Panc1 (cell line): ENCODE measurements around the gene PPM1M. TPM values are rescaled to one million over a fixed set of nuclear protein-coding genes. Genes with fewer than 3 reads are reported as not detected.

Source experiments
- ATAC-seq: fragments of 200-7000 bp; cut with Tn5 transposase; 2 replicates; pipeline ENCODE4 v1.9.1; 2020; ENCODE audit warnings: mild to moderate bottlenecking, moderate library complexity
- BruUV-seq: library from RNA; stranded (reverse); fragments of 400-500 nt; replicated peaks from 2 replicates; lab custom pipeline; 2021; lab: Mats Ljungman, UMichigan
- CTCF ChIA-PET: fragments of 300-600 bp; sonication (Branson Sonifier 250); formaldehyde crosslinking; loops from one replicate; lab custom pipeline; 2022; ENCODE audit warnings: antibody characterized with exemption; lab: Charles Lee
- POLR2A ChIA-PET: fragments of 300-600 bp; sonication (Branson Sonifier 250); formaldehyde crosslinking; loops from one replicate; lab custom pipeline; 2022; ENCODE audit warnings: antibody characterized with exemption; lab: Charles Lee
- DNase-seq: peaks from one replicate; pipeline ENCODE4 v3.0.0-alpha.2; 2010; ENCODE audit warnings: low read depth, low spot score
- H3K27ac ChIP-seq: 2 replicates; pipeline ENCODE4 v1.5.1; 2011; ENCODE audit warnings: mild to moderate bottlenecking, low read length, inconsistent platforms
- H3K27me3 ChIP-seq: fragments of 200-500 bp; sonication (Bioruptor generic); 2 replicates; pipeline ENCODE4 v1.6.0; 2014; ENCODE audit warnings: low read length, inconsistent platforms; ENCODE audit not compliant: control insufficient read depth, insufficient read depth
- H3K36me3 ChIP-seq: fragments of 200-500 bp; sonication (Bioruptor generic); 2 replicates; pipeline ENCODE4 v1.5.1; 2014; ENCODE audit warnings: inconsistent platforms, mild to moderate bottlenecking, low read length, moderate library complexity; ENCODE audit not compliant: control insufficient read depth, insufficient read depth
- H3K4me1 ChIP-seq: 2 replicates; pipeline ENCODE4 v1.5.1; 2011; ENCODE audit warnings: inconsistent platforms, mild to moderate bottlenecking, low read length, moderate library complexity; ENCODE audit not compliant: control insufficient read depth, insufficient read depth
- H3K4me3 ChIP-seq, 2 experiments: 2 replicates each; pipeline ENCODE4 v1.5.1; 2011 to 2012; ENCODE audit warnings: low read depth in 2 of 2, low read length in 2 of 2, mild to moderate bottlenecking in 2 of 2, inconsistent platforms in 1 of 2, moderate library complexity in 1 of 2
- H3K9me3 ChIP-seq: fragments of 200-500 bp; sonication (Bioruptor generic); 2 replicates; pipeline ENCODE4 v1.5.1; 2014; ENCODE audit warnings: low read depth, mild to moderate bottlenecking, inconsistent platforms, low read length, moderate library complexity; ENCODE audit not compliant: control insufficient read depth, insufficient read depth
- POLR2AphosphoS5 ChIP-seq: IDR thresholded peaks from 2 replicates; pipeline ENCODE4 v1.6.1; 2012; ENCODE audit warnings: mild to moderate bottlenecking, low read depth, low read length, moderate library complexity
- SIN3A ChIP-seq: IDR thresholded peaks from 2 replicates; pipeline ENCODE4 v1.6.1; 2012; ENCODE audit warnings: low read depth, mild to moderate bottlenecking, low read length, moderate library complexity, borderline replicate concordance; ENCODE audit not compliant: insufficient read depth
- TCF7L2 ChIP-seq: IDR thresholded peaks from 2 replicates; pipeline ENCODE4 v1.6.1; 2011; ENCODE audit warnings: mild to moderate bottlenecking, low read depth, low read length, inconsistent platforms
- in situ Hi-C: cut with HindIII; loops from 2 replicates; pipeline ENCODE4 v1.10.0; 2016; ENCODE audit warnings: low sequenced_read_pairs, low pct_unique_long_range_greater_than_20kb
- intact Hi-C: fragments of 100-400 bp; cut with micrococcal nuclease; formaldehyde crosslinking; loops from one replicate; pipeline ENCODE4 v1.10.0; 2022; ENCODE audit not compliant: unreplicated experiment
- total RNA-seq: library from RNA; stranded (reverse); gene quantifications from one replicate; pipeline ENCODE4 v1.2.1, GENCODE V29; 2021; ENCODE audit not compliant: unreplicated experiment
- TF ChIP-seq, protein P1 (sequence below), 2 experiments: IDR thresholded peaks; 2 replicates each; pipeline ENCODE4 v1.6.1; 2011 to 2012; ENCODE audit warnings: low read depth in 2 of 2, control low read depth in 1 of 2, low read length in 1 of 2, mild to moderate bottlenecking in 1 of 2, moderate library complexity in 1 of 2; ENCODE audit not compliant: insufficient read depth in 1 of 2
- TF ChIP-seq, protein P2 (sequence below): fragments of 450-650 bp; IDR thresholded peaks from 2 replicates; pipeline ENCODE4 v1.5.1; 2017; ENCODE audit warnings: mild to moderate bottlenecking

The PPM1M gene
- total RNA-seq, 1 experiment from 2014 or later = 9.7 TPM

GRCh38 chr3:52288674-52289073, 43.1 kb downstream of the PPM1M start:
- CTCF ChIA-PET = interaction anchor here (1.0 kb wide), 1 partner anchor 9 kb away, joined by 4 read pairs; no protein-coding TSS in a partner anchor
- in situ Hi-C loops (no loop called here), intact Hi-C loops (no loop called here)
- POLR2A ChIA-PET = no interaction called here
- no TSS peak for BruUV-seq
- H3K9me3 ChIP-seq = no peaks in the 10 kb centered on the region
- peak overlapping the region; percentile 70 to 78 for H3K4me3 ChIP-seq
- no peak for ATAC-seq
- H3K36me3 ChIP-seq = no peaks in the 10 kb centered on the region
- H3K27ac ChIP-seq = peak overlapping the region; percentile 96
- TF ChIP-seq POLR2AphosphoS5 (no peak), TCF7L2 (no peak), SIN3A (no peak)
- TF ChIP-seq, protein P1, sequence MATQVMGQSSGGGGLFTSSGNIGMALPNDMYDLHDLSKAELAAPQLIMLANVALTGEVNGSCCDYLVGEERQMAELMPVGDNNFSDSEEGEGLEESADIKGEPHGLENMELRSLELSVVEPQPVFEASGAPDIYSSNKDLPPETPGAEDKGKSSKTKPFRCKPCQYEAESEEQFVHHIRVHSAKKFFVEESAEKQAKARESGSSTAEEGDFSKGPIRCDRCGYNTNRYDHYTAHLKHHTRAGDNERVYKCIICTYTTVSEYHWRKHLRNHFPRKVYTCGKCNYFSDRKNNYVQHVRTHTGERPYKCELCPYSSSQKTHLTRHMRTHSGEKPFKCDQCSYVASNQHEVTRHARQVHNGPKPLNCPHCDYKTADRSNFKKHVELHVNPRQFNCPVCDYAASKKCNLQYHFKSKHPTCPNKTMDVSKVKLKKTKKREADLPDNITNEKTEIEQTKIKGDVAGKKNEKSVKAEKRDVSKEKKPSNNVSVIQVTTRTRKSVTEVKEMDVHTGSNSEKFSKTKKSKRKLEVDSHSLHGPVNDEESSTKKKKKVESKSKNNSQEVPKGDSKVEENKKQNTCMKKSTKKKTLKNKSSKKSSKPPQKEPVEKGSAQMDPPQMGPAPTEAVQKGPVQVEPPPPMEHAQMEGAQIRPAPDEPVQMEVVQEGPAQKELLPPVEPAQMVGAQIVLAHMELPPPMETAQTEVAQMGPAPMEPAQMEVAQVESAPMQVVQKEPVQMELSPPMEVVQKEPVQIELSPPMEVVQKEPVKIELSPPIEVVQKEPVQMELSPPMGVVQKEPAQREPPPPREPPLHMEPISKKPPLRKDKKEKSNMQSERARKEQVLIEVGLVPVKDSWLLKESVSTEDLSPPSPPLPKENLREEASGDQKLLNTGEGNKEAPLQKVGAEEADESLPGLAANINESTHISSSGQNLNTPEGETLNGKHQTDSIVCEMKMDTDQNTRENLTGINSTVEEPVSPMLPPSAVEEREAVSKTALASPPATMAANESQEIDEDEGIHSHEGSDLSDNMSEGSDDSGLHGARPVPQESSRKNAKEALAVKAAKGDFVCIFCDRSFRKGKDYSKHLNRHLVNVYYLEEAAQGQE (IDR thresholded peaks at IDR 0.05; ENCODE audit: insufficient read depth in 1 of 2, low read depth in 2 of 2, low read length in 1 of 2) = no peak
- TF ChIP-seq, protein P2, sequence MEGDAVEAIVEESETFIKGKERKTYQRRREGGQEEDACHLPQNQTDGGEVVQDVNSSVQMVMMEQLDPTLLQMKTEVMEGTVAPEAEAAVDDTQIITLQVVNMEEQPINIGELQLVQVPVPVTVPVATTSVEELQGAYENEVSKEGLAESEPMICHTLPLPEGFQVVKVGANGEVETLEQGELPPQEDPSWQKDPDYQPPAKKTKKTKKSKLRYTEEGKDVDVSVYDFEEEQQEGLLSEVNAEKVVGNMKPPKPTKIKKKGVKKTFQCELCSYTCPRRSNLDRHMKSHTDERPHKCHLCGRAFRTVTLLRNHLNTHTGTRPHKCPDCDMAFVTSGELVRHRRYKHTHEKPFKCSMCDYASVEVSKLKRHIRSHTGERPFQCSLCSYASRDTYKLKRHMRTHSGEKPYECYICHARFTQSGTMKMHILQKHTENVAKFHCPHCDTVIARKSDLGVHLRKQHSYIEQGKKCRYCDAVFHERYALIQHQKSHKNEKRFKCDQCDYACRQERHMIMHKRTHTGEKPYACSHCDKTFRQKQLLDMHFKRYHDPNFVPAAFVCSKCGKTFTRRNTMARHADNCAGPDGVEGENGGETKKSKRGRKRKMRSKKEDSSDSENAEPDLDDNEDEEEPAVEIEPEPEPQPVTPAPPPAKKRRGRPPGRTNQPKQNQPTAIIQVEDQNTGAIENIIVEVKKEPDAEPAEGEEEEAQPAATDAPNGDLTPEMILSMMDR = no peak
- no peak for DNase-seq
- H3K27me3 ChIP-seq = no peaks in the 10 kb centered on the region
- peaks cover 4% of the 10 kb centered on the region; the same call in 1 of the 2 replicates for H3K4me1 ChIP-seq

DNA sequence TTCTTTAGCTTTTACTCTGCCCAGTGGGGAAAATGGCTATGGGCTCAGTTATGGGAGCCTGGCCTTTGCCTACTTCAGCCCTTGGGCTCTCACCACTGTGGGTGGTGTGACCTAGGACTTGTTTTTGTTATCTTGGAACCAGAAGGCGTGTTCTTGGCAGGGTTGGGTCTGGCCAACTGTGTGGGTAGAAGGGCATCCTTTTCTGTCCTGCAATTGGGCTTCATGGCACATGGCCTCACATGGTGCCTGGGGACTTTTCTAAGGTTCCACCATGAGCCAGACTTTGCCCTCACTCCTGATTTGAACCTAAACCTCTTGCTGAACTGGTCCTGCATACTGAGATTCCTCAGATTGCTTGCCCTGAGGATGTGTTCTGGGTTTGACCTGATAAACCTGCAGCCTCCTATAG, 43.8 kb downstream of the PPM1M start:
- ATAC-seq = no peak
- in situ Hi-C loops (no loop called here), intact Hi-C loops (no loop called here)
- Histone ChIP-seq H3K36me3 (no peaks in the 10 kb centered on the region), H3K4me1 (peaks cover 3% of the 10 kb centered on the region; the same call in 1 of the 2 replicates), H3K4me3 (no peak overlapping the region), H3K9me3 (no peaks in the 10 kb centered on the region), H3K27ac (no peak overlapping the region; the same call in 1 of the 2 replicates), H3K27me3 (no peaks in the 10 kb centered on the region)
- TF ChIP-seq TCF7L2 = no peak
- TF ChIP-seq POLR2AphosphoS5 = no peak
- TF ChIP-seq, protein P2 = no peak
- TF ChIP-seq, protein P1 (IDR thresholded peaks at IDR 0.05; ENCODE audit: insufficient read depth in 1 of 2, low read depth in 2 of 2, low read length in 1 of 2) = no peak
- no peak for TF ChIP-seq SIN3A
- BruUV-seq = no TSS peak
- ChIA-PET POLR2A (no interaction called here), CTCF (interaction anchor here (0.7 kb wide), 1 partner anchor 95 kb away, joined by 3 read pairs; no protein-coding TSS in a partner anchor)
- DNase-seq = no peak
